Measurements from ENCODE around the gene TAS1R2. TPM values are rescaled to one million over a fixed set of nuclear protein-coding genes. Genes with fewer than 3 reads are reported as not detected.

The TAS1R2 gene
- total and polyA plus RNA-seq, 7 donors = not detected

DNA sequence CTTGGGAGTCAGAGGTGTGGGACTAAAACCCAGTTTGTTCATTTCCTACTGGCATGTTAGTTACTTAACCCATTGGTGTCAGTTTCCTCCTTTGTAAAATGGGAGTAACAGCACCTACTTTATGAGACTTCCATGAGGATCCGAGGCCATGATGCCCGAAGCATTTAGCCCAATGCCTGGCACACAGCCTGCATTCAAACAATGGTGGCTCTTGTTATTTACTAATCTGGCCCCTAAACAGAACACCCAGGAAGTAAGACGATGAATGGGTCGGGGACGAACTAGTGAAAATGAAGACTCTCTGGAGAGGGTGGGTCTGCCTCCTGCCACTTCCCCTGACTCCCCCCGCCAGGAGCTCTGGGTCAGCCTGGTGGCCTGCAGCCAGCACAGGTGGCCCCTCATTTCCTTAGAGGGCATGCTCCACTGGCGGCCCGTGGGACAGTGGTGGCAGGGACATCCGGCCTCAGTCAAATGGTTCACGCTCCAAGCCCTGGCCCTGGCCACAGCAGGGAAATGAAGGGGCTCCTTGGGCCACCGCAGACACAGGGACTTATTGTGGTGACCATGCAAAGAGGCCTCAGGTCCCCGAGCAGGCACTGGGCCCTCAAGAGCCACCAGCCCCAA lies 9.5 kb upstream of the TAS1R2 start:
- peaks cover 0 to 22% of the 10 kb centered on the region in 2 donors for H3K36me3 ChIP-seq (ENCODE audit: insufficient read depth in 1 of 2, low read depth in 1 of 2)
- no peak overlapping the region for H3K4me3 ChIP-seq
- ATAC-seq = no peak
- no peaks in the 10 kb centered on the region for H3K4me1 ChIP-seq
- H3K27ac ChIP-seq = no peak overlapping the region
- no peaks in the 10 kb centered on the region for H3K27me3 ChIP-seq (ENCODE audit: insufficient read depth in 3 of 3, low read length in 2 of 3)
- intact Hi-C loops (cut with DNase I) = no loop called here
- WGBS, 3 donors = 50 to 52% (median 52%) methylated on average over 12 of the region's 12 CpGs
- no peak for TF ChIP-seq CTCF (IDR thresholded peaks at IDR 0.05)
- H3K9me3 ChIP-seq = no peaks in the 10 kb centered on the region
- DNase-seq = no peak

GRCh38 chr1:18868354-18868753 lies 8.9 kb upstream of the TAS1R2 start:
- intact Hi-C loops (cut with DNase I) = no loop called here
- DNase-seq (no peak), ATAC-seq (no peak)
- H3K9me3 ChIP-seq = no peaks in the 10 kb centered on the region
- no peak for TF ChIP-seq CTCF (IDR thresholded peaks at IDR 0.05)
- whole genome bisulfite sequencing, 3 donors = 59 to 74% (median 68%) methylated on average over 5 of the region's 5 CpGs
- peaks cover 0 to 16% of the 10 kb centered on the region in 2 donors for H3K36me3 ChIP-seq (ENCODE audit: insufficient read depth in 1 of 2, low read depth in 1 of 2)
- H3K27ac ChIP-seq = no peak overlapping the region
- no peaks in the 10 kb centered on the region for H3K27me3 ChIP-seq (ENCODE audit: insufficient read depth in 3 of 3, low read length in 2 of 3)
- no peak overlapping the region for H3K4me3 ChIP-seq
- H3K4me1 ChIP-seq = no peaks in the 10 kb centered on the region

DNA sequence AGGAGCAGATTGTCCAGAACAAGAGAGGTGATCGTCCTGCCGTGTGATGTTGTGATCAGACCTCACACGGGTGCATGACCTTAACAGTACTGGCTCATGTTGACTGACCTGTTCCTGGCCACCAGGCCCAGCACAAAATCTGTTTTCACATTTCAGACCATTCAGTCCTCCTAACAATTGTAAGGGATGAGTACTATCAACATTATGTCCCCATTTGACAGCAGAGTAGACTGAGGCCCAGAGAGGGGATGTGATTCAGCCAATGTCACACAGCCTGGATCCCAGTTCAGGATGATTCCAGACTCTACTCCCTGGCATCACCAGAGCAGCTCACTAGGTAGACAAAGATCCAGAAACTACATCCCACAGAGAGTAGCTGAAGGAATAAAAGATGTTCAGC lies 7.4 kb upstream of the TAS1R2 start:
- DNase-seq (no peak), ATAC-seq (no peak)
- no peaks in the 10 kb centered on the region for H3K4me1 ChIP-seq
- no peak overlapping the region for H3K27ac ChIP-seq
- TF ChIP-seq CTCF (IDR thresholded peaks at IDR 0.05) = no peak
- peaks cover 0 to 1% of the 10 kb centered on the region in 2 donors for H3K36me3 ChIP-seq (ENCODE audit: insufficient read depth in 1 of 2, low read depth in 1 of 2)
- WGBS, 3 donors = 83 to 88% (median 84%) methylated on average over 3 of the region's 3 CpGs
- H3K27me3 ChIP-seq (ENCODE audit: insufficient read depth in 3 of 3, low read length in 2 of 3) = no peaks in the 10 kb centered on the region
- intact Hi-C loops (cut with DNase I) = no loop called here
- no peak overlapping the region for H3K4me3 ChIP-seq
- no peaks in the 10 kb centered on the region for H3K9me3 ChIP-seq

GRCh38 chr1:18866314-18866713 lies 6.9 kb upstream of the TAS1R2 start:
- WGBS, 3 donors = 80 to 81% (median 81%) methylated on average over 6 of the region's 6 CpGs
- Histone ChIP-seq H3K27me3 (ENCODE audit: insufficient read depth in 3 of 3, low read length in 2 of 3) (no peaks in the 10 kb centered on the region), H3K9me3 (no peaks in the 10 kb centered on the region), H3K36me3 (ENCODE audit: insufficient read depth in 1 of 2, low read depth in 1 of 2) (no peaks in the 10 kb centered on the region), H3K27ac (no peak overlapping the region), H3K4me1 (no peaks in the 10 kb centered on the region), H3K4me3 (no peak overlapping the region)
- DNase-seq (no peak), ATAC-seq (no peak)
- no peak for TF ChIP-seq CTCF (IDR thresholded peaks at IDR 0.05)
- intact Hi-C loops (cut with DNase I) = no loop called here

DNA sequence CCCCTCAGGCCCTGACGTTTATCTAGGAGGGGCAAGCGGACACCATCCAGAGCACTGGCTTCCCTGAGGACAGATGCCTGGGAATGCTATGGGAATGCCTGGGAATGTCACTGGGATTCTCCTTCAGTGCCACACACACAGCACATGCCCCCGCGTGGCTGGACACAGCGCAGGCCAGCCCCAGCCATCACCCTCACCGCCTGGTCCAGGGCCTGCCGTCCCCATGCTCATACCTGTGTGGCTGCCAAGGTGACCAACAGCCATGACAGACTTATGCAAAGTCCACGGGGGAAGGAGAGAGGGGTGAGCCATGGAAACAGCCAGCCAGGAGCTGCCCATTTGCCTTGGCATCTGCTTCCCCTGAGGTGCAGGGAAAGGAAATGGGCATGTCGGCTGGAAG lies 5.7 kb upstream of the TAS1R2 start:
- Histone ChIP-seq H3K27ac (no peak overlapping the region), H3K9me3 (no peaks in the 10 kb centered on the region), H3K4me3 (no peak overlapping the region), H3K27me3 (ENCODE audit: insufficient read depth in 3 of 3, low read length in 2 of 3) (no peaks in the 10 kb centered on the region), H3K36me3 (ENCODE audit: insufficient read depth in 1 of 2, low read depth in 1 of 2) (no peaks in the 10 kb centered on the region), H3K4me1 (no peaks in the 10 kb centered on the region)
- no peak for TF ChIP-seq CTCF (IDR thresholded peaks at IDR 0.05)
- no peak for ATAC-seq
- intact Hi-C loops (cut with DNase I) = no loop called here
- 72 to 78% (median 75%) methylated on average over 9 of the region's 9 CpGs for WGBS, 3 donors
- DNase-seq = peak in 1 of 2 donors; percentile 12

All from psoas muscle (tissue), 8 donors.